Forelimb muscle (tissue), 1 donor: Measurements from ENCODE around the gene GTF2A1L. TPM values are rescaled to one million over a fixed set of nuclear protein-coding genes. Genes with fewer than 3 reads are reported as not detected.
"Not testable (repeated sequence)": the region's sequence is repeated elsewhere in the genome, so short reads cannot be mapped to it uniquely, and the experiment has no call there.

Source experiments
- DNase-seq: peaks from one replicate; pipeline ENCODE4 v3.0.0-alpha.2; 2013; ENCODE audit warnings: low read depth
- polyA plus RNA-seq: library from polyadenylated mRNA; unstranded; fragments of 120-200 nt; gene quantifications from one replicate; pipeline ENCODE4 v1.2.1, GENCODE V29; 2013; ENCODE audit not compliant: insufficient read length

Gene GTF2A1L
- polyA plus RNA-seq, 1 donor, result 0.85 TPM

DNA sequence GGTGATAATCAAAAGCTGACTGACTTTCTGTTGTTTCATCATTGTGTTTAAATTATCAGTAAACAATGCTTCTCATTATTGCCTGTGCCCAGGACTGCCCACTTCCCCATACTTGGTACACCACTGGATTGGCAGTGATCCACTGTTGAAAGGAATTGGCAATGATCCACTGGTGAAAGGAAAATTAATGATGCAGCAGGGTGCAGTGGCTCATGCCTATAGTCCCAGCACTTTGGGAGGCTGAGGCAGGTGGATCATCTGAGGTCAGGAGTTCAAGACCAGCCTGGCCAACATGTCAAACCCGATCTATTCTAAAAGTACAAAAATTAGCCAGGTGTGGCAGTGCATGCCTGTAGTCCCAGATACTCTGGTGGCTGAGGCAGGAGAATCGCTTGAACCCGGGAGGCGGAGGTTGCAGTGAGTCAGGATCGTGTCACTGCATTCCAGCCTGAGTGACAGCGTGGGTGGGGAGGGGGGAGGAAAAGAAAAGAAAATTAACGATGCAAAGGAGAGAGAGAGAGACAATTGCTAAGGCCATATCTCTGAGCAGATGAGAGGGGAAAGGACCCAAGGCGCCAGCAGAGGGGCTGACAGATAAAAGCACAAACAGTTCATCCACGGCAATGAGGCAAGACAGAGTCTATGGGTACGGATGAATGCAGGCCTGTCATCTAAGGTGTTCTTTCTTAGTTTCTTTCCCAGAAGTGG, 10.2 kb upstream of the GTF2A1L start:
- DNase-seq, result no peak

GRCh38 chr2:48613211-48613610, 4.4 kb upstream of the GTF2A1L start:
- DNase-seq, result no peak

DNA sequence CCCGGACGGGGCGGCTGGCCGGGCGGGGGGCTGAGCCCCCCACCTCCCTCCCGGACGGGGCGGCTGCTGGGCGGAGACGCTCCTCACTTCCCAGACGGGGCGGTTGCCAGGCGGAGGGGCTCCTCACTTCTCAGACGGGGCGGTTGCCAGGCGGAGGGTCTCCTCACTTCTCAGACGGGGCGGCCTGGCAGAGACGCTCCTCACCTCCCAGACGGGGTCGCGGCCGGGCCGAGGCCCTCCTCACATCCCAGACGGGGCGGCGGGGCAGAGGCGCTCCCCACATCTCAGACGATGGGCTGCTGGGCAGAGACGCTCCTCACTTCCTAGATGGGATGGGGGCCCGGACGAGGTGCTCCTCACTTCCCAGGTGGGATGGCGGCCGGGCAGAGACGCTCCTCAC, 3.1 kb upstream of the GTF2A1L start:
- not testable (repeated sequence) for DNase-seq

GRCh38 chr2:48619526-48619925, 1.9 kb downstream of the GTF2A1L start:
- DNase-seq, result no peak

GRCh38 chr2:48620604-48621003, 2.9 kb downstream of the GTF2A1L start:
- no peak for DNase-seq

DNA sequence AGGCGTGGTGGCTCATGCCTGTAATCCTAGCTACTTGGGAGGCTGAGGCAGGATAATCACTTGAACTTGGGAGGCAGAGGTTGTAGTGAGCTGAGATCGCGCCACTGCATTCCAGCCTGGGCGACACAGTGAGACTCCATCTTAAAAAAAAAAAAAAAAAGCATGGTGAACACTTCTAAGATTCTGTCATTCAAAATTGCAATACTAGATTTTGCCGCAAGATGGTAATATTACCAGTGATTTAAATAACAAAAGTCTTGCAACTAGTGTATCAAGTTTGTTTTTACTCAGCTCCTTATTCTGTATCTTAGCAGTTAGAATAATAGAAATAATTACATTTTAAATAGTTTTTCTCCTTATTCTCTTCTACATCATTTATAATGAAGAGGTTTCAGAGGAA, 5.0 kb downstream of the GTF2A1L start:
- not testable (repeated sequence) for DNase-seq

GRCh38 chr2:48624696-48625095, 7.0 kb downstream of the GTF2A1L start:
- DNase-seq, result no peak

DNA sequence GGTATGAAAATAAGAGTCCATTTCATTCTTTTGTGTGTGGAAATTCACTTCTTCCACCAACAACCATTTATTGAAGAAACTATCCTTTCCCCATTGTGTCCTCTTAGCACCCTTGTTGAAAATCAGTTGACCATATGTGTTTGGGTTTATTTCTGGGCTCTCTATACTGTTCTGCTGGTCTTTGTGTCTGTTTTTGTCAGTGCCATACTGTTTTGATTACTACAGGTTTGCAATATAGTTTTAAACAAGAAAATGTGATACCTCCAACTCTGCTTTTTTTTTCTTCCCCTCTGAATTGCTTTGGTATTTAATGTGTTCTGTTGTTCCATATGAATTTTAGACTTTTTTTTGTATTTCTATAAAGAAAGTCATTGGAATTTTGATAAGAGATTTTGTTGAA, 8.4 kb downstream of the GTF2A1L start:
- DNase-seq, result no peak

DNA sequence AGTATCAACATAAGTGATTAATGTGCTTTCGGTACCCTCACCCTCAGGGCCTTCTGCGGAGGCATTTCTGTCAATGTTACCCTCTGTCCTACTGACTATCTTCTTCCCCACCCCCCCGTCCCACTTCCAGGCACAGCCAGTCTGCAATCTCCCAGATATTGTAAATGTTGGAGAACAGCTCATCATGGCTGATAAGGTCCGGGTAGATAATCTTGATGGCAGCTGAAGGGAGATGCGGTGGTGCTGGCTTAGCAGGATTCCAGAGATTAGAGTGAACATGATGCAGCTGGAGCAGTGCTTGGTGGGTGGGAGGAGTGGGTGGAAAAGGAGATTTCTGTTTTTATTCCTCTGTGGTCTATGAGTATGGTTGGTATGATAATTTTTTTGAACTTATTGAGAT, 15.5 kb downstream of the GTF2A1L start:
- DNase-seq, result no peak

GRCh38 chr2:48635786-48636185, 18.1 kb downstream of the GTF2A1L start:
- DNase-seq, result no peak

GRCh38 chr2:48638261-48638660, 20.6 kb downstream of the GTF2A1L start:
- no peak for DNase-seq

- DNase-seq, result peak; percentile 46
These were observed 33.6 kb downstream of the GTF2A1L start for GRCh38 chr2:48651158-48651790.

GRCh38 chr2:48668992-48669391, 51.3 kb downstream of the GTF2A1L start:
- DNase-seq, result no peak

DNA sequence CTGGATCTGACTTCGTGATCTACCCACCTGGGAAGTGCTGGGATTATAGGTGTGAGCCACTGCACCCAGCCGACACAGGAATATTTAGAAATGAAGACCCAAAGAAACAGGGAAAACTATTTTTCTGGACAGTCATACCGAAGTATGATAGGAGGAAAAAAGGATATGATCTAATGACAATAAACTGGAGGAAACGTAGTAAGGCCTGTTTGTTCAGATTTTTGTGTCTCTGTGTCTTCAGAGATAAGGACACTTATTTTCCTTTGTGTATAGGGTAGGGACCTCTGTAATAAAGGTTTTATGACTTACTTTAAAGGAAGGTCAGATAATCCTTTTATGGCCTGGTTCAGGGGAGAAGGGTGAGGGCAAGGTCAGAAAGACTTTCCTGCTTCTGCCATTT, 55.9 kb downstream of the GTF2A1L start:
- DNase-seq, result no peak

DNA sequence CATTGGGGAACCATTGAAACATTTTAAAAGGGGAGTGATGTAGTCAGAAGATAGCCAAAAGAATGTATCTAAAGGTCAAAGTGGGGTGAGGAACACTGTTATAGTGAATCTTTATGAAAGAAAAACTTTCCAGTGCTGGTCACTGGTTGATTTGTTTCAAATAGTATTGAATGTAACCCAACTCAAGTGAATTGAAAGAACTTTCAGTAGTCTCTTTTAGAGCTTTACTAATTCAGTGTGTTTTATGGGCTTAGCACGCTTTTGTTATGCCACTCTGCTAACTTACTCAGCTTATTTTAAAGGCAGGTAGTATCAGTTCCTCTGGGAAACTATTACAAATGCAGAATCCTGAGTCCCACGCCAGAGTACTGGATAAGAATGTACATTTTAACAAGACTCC, 57.3 kb downstream of the GTF2A1L start:
- no peak for DNase-seq

- DNase-seq, result no peak
These were observed 59.8 kb downstream of the GTF2A1L start for GRCh38 chr2:48677450-48677849.

- DNase-seq, result no peak
These were observed 67.5 kb downstream of the GTF2A1L start for GRCh38 chr2:48685126-48685525.

- DNase-seq, result no peak
These were observed 74.5 kb downstream of the GTF2A1L start for GRCh38 chr2:48691935-48692691.

DNA sequence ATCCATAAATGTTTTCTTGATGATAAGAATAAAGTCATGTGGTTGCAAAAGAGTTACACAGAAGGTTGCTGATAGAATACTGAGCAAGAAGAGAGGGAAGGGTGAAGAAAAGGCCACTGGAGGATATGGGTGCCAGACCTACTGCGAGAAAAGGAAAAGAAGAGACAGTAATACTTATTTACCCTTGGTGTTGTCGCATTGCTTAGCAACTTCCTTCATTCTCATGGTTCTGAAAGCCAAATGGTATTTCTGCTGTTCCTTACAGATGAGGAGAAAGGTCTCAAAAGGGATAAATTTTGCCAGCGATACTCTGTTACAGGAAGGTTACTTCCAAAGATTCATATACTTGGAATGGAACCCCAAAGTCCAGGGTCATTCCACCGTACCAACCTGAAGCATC, 75.4 kb downstream of the GTF2A1L start:
- no peak for DNase-seq

- no peak for DNase-seq
These were observed 76.0 kb downstream of the GTF2A1L start for GRCh38 chr2:48693645-48694044.

GRCh38 chr2:48694149-48694548, 76.5 kb downstream of the GTF2A1L start:
- no peak for DNase-seq

DNA sequence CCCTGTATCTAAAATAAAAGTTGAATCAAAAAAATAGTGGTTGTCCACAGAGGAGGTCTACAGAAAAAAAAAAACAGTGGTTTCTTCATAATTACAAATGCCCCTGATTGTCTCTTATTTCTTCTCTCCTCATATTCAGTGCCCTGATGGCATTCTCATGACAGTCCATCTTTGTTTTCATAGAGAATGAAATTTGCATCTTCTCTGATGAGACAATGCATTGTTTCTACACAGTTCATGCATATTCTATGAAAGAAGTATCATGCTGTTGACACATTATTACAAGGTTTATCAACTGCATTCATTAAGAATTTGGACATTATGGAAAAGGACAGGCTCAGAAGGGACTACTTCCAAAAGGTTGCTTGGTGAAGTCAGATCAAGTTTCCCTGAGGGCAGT, 78.3 kb downstream of the GTF2A1L start:
- no peak for DNase-seq

- no peak for DNase-seq
These were observed 79.2 kb downstream of the GTF2A1L start for GRCh38 chr2:48696881-48697280.
